Stimulated activated CD4-positive, alpha-beta T cell treated with anti-CD3 and anti-CD28 coated beads, Interleukin-15, amount 100 ng/mL, for 48 hours (primary cell): Measurements from ENCODE around the gene EFCAB14.
"Not testable (repeated sequence)": the region's sequence is repeated elsewhere in the genome, so short reads cannot be mapped to it uniquely, and the experiment has no call there.

Source experiments
- DNase-seq, 2 donors: peaks; one replicate each; pipeline ENCODE4 v3.0.0-alpha.2; 2020; ENCODE audit warnings: low read depth in 2 of 2

EFCAB14 gene

GRCh38 chr1:46723901-46724300, 5.0 kb upstream of the EFCAB14 start:
- no peak for DNase-seq

- DNase-seq = no peak
Observed at GRCh38 chr1:46721686-46722205, 2.8 kb upstream of the EFCAB14 start.

GRCh38 chr1:46721204-46721603, 2.3 kb upstream of the EFCAB14 start:
- DNase-seq = no peak

- DNase-seq = not testable (repeated sequence)
Observed at GRCh38 chr1:46720319-46720718, 1.4 kb upstream of the EFCAB14 start.

- no peak for DNase-seq
Observed at GRCh38 chr1:46719689-46720088, 775 bp upstream of the EFCAB14 start.

GRCh38 chr1:46718340-46718726, 581 bp downstream of the EFCAB14 start:
- DNase-seq = no peak

- no peak for DNase-seq
Observed at GRCh38 chr1:46717654-46718053, 1.3 kb downstream of the EFCAB14 start.

GRCh38 chr1:46714976-46715375, 3.9 kb downstream of the EFCAB14 start:
- DNase-seq = no peak

- DNase-seq = no peak
Observed at GRCh38 chr1:46708121-46708520, 10.8 kb downstream of the EFCAB14 start.

- no peak for DNase-seq
Observed at GRCh38 chr1:46705408-46705807, 13.5 kb downstream of the EFCAB14 start.

- no peak for DNase-seq
Observed at GRCh38 chr1:46703927-46704641, 14.8 kb downstream of the EFCAB14 start.

GRCh38 chr1:46699666-46700065, 19.2 kb downstream of the EFCAB14 start:
- DNase-seq = no peak

- DNase-seq = no peak
Observed at GRCh38 chr1:46697053-46697452, 21.9 kb downstream of the EFCAB14 start.

- DNase-seq = not testable (repeated sequence)
Observed at GRCh38 chr1:46694676-46695075, 24.2 kb downstream of the EFCAB14 start.

- DNase-seq = no peak
Observed at GRCh38 chr1:46692811-46693770, 25.8 kb downstream of the EFCAB14 start.

- no peak for DNase-seq
Observed at GRCh38 chr1:46691997-46692790, 26.7 kb downstream of the EFCAB14 start.

GRCh38 chr1:46690931-46691421, 27.9 kb downstream of the EFCAB14 start:
- DNase-seq = no peak

GRCh38 chr1:46689897-46690296, 29.0 kb downstream of the EFCAB14 start:
- no peak for DNase-seq

- DNase-seq = no peak
Observed at GRCh38 chr1:46689356-46689755, 29.6 kb downstream of the EFCAB14 start.

- DNase-seq = no peak
Observed at GRCh38 chr1:46687921-46688509, 30.9 kb downstream of the EFCAB14 start.

GRCh38 chr1:46687093-46687659, 31.7 kb downstream of the EFCAB14 start:
- no peak for DNase-seq
